8988T (cell line): ENCODE measurements around the gene DGKB.
"Not testable (repeated sequence)": the region's sequence is repeated elsewhere in the genome, so short reads cannot be mapped to it uniquely, and the experiment has no call there.

Experiments
- DNase-seq: peaks from one replicate; pipeline ENCODE4 v3.0.0; 2011

Gene DGKB

DNA sequence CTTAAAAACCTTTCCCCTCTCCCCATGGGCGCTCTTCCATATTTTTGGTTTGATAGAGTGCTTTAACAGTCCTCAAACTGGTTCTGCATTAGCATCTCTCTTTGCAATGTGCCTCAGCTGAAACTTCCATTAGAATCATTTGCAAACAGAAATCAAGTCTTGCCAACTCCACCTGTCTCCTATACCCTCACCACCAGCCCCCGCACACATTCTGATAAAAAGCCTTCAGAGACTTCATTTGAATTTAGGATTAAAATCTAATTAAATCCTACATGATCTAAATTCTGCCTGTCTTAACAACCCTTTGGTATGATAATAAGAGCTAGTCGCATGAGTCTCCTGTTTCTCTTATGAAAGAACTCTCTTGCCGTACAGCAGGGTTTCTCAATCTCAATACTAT, 528.2 kb downstream of the DGKB start:
- no peak for DNase-seq

DNA sequence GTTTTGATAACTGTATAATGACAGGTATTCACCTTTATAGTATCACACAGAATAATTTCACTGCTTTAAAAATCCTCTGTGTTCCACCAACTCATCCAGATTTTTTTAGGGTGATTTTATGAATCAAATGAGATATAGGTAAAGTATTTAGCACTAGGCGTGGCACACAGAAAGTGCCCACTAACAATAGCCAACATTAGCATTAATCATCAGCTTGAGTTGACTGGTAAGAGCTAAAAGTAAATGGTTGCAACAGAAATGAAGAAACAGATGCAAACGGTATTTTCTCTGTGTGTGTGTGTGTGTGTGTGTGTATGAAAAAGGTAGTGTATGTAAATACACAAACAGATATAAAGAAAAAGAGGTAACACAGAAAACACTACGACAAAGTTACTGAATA, 534.3 kb downstream of the DGKB start:
- DNase-seq: no peak

DNA sequence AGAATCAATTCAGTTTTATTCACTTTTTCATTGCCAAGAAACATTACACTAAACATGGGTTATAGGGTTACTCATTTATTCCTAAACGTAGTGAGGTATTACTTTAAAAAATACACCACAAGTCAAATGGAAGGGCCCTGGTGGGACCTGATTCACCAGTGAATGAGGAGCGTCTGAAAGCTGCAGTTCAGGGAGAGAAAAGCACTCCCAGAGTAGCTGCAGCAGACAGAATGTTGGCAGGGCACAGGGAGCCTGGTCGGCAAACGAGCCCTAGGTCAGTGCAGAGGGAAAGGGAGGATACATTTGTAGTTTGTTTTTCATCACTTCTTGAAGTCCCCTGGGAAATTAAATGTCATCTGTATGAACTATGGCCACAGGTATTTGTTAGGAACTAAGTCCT, 551.4 kb downstream of the DGKB start:
- no peak for DNase-seq

DNA sequence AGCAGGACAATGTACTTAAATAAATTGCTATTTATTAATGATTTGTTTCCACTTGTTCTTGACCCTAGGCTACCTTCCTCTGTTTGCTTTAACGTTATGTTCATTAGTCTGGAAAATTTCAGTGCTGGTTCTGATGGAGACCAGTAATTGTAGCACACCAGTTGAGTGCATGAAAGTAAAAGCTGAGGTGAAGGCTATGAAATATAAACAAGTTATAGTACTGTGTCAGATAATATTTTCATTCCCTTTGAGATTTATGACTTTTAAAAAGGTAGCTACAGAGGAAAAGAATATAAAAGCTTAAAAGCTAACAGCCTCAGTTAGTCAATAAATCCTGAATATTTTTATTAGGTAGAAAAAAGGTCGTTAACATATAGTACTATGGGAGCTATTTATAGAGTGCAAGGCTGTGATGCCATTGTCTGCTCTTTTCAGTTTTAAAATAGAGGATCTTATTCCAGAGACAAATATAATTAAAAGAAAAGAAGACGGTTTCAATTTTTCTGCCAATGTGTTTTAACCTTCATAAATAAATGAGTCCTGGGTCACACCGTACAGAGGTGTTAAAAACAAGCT, 561.3 kb downstream of the DGKB start:
- DNase-seq: no peak

DNA sequence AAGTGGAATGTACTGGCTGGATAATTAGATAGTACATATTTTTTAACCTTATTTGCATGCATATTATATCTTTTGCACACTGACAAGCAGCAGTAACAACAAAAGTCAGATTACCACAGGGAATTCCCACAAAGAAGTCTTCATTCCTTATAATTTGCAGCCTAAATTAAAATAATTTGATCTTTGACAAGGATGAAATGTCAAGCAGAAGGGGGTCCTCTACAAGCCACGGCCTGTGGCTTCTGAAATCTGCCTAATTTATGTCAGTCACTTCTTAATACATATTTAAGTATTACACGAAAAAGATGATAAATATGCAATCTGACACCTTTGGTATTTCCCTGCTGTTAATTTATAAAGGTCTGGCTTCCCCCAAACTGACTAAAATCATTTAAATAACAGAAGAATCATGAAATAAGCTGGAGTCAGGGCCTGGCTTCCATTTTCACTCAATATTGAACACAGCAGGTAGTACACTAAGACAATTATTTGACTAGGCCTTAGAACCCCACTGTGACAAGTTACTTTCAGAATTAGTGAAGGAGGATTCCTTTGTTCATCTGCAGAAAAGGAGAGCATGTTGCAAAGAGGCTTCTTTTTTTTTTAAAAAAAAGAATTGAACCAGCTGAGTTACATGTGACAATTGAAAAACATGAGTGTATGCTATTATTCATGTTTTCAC, 562.0 kb downstream of the DGKB start:
- no peak for DNase-seq

DNA sequence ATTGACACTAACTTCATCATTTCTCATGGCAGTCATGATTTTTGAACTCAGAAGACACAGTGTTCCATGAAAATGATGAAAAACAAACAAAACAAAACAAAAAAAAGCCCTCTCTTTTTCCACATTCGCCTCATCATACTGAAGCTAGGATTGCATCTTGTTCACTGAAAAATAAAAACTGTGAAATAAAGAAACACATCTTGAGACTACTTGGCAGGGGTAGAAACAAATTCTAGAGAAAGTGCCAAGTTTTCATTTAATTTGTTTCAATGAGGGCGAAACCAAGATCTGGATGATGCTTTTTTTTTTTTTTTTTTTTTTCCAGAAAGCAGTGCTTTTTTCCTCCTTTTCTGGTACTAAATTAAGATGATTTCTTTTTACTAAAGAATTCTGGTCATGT, 562.7 kb downstream of the DGKB start:
- no peak for DNase-seq

DNA sequence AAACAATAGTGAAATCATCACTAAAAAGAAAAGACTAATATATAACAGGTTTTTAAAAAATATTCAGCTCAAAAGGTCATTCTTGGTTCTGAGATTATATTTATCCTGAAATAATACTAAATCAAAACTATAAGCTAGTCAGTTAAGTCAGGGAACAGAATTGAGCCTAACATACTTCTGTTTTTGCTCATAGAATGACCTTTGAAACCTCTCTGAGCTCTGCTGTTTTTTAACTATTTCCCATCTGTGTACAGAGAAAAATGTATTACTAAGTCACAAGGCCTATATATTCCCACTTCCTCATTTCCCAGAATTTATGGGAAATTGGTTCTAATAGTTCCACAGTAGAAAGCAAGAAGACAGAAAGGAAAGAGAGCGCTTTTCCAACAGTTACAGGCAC, 566.3 kb downstream of the DGKB start:
- no peak for DNase-seq

DNA sequence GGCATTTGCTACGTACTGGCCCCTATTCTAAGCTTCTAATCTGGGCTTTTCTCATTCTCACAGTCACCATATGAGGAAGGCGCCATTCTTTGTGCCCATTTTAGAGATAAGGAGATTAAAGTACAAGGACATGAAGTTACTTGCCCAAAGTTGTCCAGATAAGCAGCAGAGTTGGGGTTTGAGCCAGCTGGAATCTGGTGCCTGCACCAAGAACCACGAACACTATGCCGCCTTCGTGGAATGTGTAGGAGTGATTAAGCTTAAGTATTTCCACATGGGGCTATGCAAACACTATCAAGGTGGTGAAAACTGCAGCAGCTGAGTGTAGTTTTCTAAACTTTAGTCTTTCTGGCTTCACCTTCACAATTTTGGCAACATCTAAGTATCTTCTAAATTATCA, 570.4 kb downstream of the DGKB start:
- no peak for DNase-seq

DNA sequence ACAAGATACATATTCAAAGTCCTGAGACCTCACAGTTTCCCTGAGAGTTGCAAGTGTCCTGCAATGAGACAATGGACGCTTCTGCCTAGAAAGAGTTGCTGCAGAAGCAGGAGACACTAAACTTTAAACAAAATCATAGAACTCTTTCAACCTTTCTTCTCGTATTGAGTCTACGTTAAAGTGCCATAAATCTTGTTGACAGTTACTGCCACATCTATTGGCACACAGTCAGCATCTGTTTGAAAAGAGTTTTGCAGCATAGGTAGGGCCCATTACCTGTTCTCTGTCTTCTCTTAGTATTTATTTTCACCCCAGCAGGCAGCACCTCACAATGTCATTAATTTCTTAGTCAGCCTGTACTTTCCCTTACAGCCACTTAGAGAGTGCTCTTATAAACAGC, 577.8 kb downstream of the DGKB start:
- no peak for DNase-seq

DNA sequence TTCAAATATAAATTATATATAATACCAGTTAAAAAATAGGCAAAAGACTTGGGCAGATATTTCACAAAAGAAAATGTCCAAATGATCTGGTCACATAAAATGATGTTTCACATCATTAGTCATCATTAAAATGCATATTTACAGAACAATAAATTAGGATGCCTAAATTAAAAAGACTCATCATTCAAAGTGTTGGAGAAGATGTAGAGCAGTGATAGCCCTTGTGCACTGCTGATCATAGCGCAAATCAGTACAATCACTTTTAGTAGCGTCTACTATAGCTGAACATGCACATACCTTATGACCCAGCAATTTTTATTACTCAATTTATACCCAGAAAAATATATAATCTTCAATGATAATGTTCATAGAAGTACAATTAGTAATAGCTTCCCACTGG, 579.8 kb downstream of the DGKB start:
- no peak for DNase-seq

DNA sequence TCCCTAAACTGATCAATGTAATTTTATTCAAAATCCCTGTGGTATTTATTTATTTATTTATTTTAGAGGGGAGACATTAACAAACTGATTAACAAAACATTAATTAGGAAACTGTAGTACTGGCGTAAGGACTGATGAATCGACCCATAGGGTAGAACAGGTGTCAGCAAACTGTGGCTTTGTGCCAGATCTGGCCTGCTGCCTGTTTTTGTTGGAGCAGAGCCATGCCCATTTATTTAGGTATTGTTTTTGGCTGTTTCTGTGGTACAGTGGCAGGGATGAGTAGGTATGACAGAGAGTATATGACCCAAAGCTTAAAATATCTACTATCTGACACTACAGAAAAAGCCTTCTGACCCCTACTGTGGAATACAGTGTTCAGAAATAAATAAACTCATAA, 580.6 kb downstream of the DGKB start:
- DNase-seq: no peak

DNA sequence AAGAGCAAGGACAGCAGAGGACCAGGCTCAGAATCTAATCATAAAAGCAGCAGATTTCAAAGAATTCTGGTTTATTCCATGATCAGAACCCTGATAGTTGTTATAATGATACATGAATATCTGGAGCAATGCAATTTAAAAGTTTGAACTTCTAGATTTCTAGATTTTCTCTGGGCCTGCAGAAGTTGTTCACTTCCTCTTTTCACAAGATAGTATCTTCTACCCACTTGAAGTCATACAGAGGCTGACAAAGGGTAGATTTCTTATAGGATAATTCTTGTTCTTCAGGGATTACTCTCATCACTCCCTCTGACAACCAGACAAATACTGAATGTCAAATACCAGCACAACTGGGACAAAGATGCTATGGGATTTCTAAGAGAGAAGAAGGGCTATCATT, 593.1 kb downstream of the DGKB start:
- no peak for DNase-seq

DNA sequence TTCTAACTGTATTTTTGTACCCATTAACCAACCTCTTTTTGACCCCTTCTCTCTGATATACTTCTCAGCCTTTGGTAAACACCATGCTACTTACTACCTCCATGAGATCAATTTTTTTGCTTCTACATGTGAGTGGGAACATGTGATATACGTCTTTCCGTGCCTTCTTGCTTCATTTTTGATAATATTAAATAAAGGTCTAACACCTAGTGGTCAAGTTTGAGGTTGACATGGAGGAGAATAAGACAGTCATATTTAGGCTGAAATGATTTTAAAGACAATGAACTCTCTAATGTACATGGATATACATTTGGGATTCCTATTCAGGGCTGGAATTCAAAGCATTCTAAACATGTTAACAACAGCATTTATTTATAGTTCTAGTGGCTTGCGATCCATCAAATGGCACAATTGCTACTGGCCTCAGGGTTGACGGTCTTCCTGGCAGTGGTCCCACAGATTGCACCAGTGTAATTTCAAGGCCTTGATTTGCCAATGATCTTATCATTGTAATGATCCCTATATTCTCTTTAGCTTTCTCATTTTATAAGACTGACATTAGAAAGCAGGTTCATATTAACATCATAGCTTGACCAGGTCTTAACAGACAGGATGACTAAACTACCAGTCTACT, 597.2 kb downstream of the DGKB start:
- no peak for DNase-seq

DNA sequence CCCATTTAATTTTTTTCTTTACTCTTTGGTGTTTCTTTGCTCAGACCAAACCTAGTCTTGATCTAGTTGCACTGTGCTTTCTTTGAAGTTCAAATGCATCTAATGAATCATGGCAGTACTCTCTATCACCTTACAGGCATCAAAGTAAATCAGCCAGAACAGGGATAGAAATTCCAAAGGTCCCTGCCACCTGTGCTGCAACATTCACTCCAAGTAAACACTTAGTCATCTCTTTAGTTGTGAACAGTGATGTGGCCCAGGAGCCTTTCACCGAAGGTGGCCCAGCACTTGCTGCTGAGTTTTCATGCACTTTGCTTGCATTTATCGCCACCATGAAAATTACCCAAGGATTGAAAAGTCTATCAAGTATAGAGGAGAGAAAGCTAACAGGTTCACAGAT, 599.0 kb downstream of the DGKB start:
- DNase-seq: no peak

DNA sequence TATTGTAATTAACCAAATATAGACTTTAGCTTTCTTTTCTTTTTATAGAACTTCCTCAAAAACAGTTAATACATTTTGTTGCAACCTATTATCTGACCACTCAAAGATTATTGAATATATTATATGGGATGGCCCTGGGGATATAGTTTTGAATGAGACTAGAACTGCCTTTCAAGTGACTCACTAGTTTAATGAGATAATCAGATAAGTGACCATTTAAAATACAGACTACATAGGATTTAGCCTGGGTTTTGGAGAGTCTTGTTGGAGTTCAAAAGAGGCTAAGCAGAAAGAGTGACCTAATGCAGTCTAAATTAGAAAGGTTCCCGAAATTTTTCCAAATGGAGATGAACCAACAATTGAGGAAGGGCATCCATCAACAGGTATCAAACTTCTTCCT, 607.9 kb downstream of the DGKB start:
- no peak for DNase-seq

DNA sequence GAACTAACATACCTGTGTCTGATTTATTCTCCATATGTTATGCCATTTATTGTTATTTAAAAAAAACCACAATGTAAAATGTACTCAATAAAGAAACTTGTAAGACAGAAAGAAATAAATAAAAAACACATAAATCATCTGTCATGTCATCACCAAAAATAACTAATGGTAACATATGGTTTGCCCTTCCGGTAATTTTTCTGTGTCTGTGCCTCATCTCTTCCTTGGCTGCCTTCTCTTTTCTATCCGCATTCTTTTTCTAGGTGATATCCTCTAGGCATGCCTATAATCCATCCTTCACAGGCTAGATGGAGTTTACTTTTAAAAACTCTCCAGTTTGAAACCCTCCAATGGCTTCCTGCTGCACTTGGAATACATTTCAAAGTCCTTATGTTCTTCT, 609.1 kb downstream of the DGKB start:
- DNase-seq: no peak

DNA sequence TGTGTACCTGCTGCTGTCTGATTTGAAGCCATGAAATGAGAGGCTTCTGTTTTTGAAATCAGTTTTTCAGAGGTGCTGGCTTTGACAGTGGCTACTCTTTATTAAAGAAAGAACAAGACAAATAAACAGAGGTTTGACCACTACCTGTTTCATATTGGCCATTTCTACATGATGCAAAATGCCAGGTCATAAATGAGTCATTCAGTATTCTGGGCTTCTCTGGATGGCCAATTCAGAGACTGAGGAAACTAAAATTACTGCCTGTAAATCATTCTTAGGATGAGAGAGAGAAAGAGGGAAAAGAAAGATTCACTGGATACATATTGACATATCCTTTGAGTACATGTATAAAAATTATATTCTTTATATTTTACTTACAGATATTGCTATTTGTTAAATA, 609.8 kb downstream of the DGKB start:
- no peak for DNase-seq

DNA sequence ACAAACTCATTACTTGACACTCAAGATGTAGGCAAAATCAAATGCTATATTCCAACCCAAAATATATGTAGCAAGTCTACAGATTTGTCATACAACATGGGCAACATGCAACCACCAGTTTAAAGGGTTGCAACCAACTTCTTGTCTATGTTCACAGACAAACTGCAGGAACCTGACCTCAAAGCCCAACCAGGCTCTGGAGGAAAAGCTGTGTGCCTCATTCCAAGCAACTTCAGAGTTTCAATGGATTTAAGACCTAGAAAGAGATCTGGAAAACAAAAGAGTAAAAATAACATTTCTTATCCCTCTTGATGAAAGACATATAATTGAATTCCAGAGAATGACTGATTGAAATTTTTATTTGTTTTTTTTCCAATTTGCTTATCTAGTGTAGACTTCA, 612.6 kb downstream of the DGKB start:
- DNase-seq: no peak

DNA sequence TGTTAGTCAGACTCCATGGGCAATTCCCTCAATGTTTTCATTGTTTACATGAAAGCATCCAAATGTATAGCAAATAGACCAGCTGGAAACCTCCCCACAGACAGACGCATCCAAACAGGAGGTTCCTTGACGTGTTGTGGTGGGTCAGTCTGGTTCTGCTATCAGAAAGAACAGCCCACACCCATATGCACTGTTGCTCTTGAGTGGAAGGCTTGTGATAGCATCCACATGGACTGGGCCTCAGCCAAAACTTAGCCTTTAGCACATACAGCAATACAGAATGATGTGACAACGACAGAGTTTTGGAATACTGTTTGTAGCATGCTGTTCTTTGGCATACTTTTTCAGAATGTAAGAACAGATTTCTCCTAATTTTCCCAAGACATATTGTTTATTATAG, 613.9 kb downstream of the DGKB start:
- no peak for DNase-seq

DNA sequence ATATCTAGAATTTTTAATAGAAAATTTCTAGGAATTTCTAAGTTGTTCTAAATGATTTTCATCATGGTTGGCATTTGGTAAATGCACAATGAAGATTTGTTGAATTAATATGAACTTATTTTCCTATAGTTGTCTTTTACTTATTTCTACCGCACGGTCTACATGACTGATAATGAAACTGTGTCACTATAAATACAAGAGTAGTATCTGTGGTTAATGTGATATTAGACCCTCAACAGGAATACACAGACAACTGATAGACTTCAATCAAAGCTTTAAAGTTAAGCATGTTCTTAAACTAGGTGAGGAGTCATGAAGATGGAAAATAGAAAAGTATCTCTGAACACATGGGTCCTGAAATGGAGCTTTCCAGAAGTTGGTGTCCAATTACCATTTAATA, 615.2 kb downstream of the DGKB start:
- DNase-seq: no peak

DNA sequence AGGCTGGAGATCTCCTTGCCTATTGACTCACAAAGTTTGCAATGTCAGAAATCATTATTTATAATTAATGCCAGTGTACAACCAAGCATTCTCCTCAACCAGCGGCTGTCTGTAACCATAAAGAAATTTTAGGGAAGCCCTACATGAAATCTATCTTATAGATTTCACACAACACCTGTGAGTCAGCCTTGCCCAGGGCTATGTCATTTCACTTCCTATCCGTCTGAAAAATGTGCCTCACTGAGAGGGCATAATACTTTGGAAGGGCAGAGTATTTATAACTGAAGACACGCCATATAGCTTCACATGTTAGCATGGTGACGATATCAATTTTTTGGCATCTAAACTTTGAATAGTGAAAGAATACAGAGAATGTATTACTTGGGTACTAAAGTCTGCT, 616.5 kb downstream of the DGKB start:
- DNase-seq: no peak

DNA sequence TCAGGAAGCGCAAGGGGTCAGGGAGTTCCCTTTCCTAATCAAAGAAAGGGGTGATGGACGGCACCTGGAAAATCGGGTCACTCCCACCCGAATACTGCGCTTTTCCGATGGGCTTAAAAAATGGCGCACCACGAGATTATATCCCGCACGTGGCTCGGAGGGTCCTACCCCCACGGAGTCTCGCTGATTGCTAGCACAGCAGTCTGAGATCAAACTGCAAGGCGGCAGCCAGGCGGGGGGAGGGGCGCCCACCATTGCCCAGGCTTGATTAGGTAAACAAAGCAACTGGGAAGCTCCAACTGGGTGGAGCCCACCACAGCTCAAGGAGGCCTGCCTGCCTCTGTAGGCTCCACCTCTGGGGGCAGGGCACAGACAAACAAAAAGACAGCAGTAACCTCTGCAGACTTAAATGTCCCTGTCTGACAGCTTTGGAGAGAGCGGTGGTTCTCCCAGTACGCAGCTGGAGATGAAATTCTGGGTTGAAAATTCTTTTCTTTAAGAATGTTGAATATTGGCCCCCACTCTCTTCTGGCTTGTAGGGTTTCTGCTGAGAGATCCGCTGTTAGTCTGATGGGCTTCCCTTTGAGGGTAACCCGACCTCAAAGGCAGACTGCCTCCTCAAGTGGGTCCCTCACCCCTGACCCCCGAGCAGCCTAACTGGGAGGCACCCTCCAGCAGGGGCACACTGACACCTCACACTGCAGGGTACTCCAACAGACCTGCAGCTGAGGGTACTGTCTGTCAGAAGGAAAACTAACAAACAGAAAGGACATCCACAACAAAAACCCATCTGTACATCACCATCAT, 623.3 kb downstream of the DGKB start:
- DNase-seq: not testable (repeated sequence)

DNA sequence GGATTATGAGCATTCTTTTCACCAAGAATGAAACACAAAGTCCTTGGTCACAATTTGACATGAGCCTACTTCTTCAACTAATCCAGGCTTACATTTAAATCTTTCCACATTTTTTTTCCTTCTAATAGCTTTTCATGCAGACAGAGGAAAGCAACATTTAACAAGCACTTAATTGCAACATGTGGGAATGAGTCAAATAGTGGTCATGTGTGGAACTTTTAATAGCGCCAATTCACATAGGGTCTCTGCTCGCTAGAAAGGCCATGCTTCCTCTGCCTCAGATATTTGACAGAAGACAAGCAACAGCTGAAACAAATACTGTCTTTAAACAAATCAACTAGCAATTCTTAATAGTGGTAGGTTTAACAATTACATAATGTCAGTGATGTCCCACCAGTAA, 627.2 kb downstream of the DGKB start:
- DNase-seq: no peak

DNA sequence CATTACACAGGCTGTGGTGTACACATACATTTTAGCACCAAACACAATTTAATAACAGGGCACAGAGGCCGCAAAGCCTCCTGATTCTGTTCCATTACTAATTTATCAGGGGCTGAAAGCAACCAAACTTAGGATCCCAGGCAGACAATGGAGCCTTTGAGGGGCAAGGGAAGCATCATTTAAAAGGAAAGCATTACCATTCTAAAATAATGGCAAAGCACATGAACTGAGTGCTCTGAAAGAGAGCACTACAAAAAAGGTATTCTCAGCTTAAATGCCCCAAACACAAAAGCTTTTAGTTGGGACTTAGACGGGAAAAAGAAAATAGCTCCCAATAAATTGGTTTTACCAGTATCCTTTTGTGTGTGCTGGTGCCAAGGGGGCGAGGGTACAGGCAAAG, 631.1 kb downstream of the DGKB start:
- no peak for DNase-seq
